ENCODE measurements around the gene TPRG1.
"Not testable (repeated sequence)": the region's sequence is repeated elsewhere in the genome, so short reads cannot be mapped to it uniquely, and the experiment has no call there.

TPRG1 gene

DNA sequence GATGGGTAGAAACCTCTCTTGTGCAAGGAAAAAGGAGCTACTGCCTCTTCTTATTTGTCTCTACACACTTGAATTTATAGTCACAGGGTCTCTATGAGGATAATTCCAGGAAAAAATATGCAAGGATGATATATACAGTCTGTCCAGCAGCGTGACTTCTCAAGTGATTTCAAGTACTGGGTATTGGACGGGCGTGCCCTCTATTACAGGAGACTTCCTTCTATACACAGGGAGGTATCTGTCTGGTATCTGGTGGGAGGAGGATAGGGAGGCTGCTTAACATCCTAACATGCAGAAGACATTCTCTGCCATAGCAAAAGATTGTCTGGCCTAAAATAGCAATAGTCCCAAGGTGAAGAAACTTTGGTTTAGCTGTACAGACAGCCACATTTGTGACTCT, 146.1 kb downstream of the TPRG1 start:
- no peak for DNase-seq

DNA sequence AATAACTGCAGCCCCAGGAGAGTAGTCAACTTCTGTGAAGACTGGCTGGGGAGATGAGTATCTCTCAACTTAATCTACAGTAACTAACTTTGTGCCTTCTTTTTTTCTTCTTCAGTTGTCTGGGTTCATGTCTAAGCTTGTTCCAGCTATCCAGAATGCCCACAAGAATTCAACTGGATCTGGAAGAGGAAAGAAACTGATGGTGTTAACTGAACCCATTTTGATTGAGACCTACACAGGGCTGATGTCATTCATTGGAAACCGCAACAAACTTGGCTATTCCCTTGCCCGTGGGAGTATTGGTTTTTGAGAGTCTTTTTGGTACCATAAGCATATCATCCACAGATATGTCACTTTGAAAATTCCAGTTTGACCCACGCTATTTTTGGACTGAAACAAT, 148.7 kb downstream of the TPRG1 start:
- DNase-seq, result no peak

DNA sequence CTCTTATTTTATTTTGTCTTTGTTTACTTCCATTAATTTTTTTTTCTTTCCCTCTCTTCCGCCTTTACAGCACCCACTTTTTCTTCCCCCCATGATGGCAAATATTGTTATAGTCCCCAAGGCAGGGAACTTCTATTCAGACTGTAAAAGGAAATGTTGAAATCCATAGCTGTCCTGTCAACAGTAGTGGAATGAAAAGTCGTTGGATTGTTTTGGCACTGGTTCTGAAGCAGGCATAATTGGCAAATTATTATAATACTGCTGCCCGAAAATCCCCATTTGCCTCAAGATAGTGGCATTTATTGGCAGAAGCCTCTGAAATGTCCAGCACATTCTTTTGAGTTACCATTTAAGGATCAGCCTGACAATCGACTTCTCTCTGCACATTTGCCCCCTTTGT, 150.6 kb downstream of the TPRG1 start:
- no peak for DNase-seq

DNA sequence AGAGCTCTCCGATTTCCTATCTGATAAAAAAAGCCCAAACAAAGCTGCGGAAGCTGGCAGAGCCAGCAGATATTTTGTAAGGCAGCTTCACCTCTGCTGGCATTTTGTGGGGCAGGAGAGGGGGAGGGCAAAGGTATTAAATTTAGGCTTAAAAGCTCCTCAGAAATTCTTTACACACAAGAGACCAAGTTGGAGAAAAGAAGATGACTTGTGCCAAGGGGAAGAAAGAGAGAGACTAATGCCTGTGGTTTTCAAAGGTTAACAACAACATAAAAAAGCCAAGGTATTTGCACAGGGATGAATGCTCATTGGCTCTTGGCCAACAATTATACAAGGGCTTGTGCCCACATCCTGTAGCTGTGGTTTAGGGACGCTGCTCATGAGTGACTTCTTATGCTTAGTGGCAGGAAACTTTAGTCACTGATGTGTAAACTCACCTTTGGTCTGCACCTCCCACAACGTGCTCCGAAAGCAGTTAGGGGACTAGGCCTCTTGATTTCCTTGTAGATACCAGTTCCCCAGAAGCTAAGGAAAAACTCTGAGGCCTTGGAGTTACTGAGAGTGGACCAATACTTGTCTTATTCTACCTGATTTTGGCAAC, 152.9 kb downstream of the TPRG1 start:
- DNase-seq, result peak; percentile 81 to 86

DNA sequence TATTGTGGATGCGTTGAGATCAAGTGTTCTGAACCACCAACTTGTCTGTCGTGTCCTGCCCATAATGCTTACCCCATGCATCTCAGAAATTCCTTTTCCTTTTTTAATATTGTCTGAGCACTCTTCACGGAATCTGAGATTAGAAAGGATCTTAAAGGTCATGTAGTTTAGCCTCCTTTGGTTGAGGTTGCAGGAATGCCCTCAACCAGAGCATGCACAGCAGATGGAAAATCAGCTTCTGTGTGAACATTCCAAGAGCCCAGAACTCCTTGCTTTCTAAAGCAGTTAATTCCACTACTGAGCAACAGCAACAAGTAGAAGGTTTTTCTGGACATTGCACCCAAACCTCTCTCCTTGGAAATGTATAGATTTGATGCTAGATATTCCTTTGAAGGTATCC, 153.7 kb downstream of the TPRG1 start:
- no peak for DNase-seq

DNA sequence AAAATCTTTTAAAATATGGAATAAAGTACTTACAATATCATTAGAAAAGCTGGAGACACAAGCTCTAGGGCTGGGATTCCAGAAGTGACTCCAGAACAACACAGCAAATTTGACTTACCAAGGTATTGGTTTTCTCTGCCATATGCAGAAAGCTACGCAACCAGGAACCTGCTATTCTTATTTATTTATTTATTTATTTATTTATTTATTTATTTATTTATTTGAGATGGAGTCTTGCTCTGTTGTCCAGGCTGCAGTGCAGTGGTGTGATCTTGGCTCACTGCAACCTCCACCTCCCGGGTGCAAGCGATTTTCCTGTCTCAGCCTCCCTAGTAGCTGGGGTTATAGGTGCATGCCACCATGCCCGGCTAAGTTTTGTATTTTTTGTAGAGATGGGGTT, 157.9 kb downstream of the TPRG1 start:
- DNase-seq, result not testable (repeated sequence)

DNA sequence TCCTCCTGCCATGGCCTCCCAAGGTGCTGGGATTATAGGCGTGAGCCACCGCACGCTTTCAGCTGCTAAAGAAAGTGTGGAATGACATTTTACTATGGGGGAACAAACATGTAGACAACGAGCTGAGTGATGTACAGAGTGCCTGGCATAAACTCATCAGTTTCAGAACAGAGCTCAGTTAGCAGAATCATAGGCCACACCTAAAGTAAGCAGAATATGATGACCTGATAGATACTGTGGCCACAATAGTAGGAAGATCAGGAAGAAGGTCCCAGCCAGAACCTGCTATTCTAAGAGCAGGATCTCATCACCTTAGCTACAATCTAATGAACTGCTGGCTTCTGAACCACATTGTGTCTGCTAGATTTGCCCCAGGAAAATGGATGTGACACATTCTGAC, 158.3 kb downstream of the TPRG1 start:
- no peak for DNase-seq

DNA sequence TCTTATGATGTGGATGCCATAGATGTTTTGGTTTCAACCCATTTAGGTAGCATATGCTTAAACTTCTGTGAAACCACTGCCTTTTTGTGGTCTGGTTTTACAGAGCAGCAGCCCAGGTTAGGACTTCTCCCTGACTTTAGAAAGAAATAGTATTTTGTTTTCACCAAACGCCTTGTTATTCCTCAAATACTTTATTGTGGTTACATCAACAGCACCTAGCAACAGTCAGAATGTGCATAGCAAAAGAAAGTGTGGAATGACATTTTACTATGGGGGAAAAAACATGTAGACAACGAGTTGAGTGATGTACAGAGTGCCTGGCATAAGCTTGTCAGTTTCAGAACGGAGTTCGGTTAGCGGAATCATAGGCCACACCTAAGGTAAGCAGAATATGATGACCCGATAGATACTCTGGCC, 159.2 kb downstream of the TPRG1 start:
- DNase-seq, result peak in 1 of 2 donors; percentile 4

DNA sequence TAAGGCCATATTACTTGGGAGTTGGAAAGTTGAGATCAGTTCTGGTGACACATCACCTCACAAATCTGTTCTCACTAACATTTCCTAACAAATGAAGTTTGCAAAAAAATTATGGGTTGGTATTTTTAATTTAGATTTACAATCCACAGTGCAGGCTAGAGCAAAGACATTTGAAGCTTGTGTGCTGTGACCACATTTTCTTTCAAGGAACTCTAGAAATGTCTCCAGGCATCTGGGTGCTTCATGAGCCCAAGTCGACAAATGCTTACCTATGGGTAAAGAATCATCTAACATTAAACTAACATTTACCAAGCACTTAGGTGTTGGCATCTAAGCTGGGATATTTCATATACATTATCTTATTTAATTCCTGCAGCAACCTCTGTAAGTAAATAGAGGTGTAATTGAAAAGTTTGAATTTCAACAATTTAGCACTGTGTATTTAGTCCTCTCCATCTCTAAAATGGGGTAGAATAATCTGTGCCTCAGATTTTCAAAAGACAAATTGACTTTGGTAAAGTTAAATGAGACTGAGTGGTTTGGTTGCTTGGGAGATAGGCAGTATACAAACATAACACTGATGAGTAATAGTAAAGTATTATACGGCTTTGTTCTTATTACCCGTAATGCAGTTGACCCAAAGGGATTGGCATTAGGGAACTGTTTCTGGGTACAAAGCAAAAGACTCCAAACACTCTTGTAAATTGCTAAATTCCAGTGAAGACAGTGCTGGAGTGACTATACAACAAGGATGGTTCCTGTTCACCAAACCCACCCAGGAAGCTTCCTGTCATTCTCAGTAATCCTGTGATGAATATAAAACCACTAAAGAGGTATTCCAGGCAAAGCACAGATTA, 162.5 kb downstream of the TPRG1 start:
- DNase-seq, result no peak

DNA sequence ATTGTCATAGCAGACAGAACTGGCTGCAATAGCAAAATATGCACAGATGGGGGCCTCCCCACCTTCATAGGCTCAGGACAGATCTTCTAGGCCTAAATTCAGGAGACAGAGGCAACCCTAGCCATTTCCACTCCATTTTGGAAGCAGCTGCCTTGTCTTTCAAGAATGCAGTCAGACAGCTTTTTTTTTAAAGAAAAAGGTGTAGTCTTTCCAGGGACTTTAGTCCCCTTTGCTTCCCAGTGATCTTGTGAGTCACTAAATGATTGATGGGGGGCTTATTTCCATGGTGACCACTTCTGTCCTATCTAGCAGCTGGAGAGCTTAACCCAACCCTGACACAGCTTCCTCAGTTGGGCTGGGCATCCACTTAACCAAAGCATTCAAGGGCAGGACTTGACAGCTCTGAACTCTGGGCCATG, 165.9 kb downstream of the TPRG1 start:
- DNase-seq, result no peak

DNA sequence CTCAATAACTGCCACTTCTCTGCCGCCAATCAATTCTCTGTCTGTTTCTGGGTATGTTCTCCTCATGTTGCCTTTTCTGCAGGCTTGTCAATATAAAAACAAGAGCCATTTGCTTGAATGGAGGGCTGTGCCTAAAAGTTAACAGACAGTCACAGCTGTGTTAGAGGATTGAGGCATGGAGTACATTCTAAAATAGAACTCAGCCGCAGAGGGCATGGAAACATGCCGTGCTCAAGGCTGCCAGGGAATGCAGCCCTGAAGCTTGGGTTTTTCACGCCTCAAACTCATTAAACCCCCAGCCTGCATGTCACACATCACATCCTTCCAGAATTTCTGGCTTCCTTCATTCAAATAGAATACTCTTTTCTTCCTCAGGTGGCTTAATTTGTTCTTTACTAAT, 166.6 kb downstream of the TPRG1 start:
- no peak for DNase-seq

DNA sequence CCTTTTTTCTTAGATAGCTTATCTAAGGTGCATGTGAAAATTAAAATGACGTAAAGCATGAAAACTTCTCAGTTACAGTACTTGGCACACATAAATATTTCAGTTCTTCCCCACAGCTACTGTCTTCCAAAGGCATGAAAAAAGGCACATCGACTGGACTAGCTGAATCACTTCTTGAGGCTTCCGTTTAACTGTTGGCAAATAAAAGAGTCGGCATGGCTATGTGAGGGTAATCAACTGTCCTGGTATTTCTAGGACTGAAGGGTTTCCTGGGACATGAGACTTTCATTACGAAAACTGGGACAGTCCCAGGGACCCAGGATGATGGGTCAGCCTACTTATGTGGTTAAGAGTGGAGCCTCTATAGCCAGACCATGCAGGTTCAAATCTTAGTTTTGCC, 168.2 kb downstream of the TPRG1 start:
- DNase-seq, result no peak

DNA sequence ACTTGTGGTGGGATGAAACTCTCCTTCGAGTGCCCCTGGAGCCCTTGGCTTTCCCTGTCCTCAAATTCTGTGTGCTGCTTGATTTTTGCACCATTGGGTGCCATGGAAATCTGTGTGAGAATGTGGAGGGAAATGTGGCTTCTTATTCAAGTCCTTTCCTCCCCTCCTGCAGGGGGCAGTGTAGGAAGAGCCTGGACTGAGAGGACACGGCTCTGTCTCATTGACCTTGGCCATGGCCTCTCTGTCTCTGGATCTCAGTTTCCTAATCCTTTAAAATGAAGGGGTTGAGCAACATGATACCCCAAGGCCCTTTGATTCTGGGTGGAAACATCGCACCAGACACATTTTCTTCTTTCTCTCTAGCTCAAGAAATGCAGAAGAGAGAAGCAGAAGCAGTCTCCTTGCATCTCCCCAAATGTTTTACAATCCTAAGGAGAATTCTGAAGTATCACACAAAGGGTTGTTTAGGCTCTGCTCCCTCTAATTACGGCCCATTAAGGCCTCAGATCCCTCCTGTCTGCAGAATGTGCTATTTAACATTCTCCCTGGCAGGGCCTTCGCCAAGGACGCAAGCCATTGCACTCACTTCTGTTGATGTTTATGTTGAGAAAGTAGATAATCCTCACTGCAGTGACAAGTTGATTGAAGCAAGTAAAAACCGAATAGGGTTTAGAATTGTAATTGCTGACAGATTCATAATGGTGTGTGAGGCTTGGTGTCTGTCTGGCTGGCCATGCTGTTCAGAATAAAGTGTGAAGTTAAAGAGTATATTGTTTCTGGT, 169.1 kb downstream of the TPRG1 start:
- peak in 1 of 2 donors; percentile 2 for DNase-seq

DNA sequence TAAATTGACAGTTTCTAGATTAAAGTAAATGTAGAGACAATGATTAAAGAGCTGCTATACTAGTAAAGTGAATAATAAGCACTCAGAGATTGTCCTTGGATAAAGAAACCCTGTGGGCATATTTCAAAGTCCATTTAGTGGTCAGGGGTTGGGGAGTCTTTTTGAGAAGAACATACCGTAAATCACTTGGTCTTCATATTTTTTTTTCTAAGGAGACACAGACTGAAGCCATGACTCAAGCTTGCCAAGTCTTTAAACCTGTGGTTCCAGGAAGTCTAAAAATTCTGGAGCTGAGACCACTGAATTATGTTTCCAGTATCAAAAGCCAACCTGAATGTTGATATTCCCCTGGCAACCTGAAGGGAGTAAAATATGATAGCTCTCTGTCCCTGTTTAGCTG, 171.0 kb downstream of the TPRG1 start:
- no peak for DNase-seq

DNA sequence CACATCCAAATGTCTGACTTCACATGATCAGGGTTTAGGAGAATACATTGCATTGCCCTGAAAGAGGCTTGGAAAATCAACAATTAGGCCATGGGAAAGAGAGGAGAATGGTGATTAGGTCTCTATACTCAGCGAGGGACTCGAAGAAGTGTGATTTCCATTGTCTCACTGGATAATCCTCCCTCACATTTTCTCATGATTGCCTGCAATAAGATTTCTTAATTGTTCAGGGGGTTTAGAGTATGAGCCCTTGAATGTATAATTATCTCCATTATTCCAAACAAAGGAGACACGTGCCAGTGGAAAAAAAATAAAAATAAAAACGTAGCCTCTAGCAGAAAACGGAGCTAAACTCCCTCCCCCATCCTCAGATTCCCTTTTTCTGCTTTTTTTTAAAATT, 173.2 kb downstream of the TPRG1 start:
- DNase-seq, result no peak

DNA sequence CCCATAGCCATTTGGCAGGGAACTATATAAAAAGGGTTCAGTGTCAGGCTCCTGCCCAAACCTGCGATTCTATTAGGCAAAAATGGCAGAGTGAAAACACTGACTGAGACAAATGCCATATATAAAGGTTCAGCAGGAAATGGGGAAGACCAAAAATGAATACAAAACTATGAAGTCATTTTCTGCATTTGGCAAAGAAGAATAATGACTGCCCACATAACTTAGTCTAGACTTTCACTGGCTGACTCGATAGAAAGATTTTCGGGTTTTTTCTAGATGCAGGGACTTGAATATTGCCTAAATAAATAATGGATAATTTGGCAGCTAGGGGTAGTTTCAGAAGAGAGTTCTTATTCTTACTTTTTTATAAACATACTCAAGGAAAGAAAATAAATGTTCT, 178.0 kb downstream of the TPRG1 start:
- DNase-seq, result no peak

DNA sequence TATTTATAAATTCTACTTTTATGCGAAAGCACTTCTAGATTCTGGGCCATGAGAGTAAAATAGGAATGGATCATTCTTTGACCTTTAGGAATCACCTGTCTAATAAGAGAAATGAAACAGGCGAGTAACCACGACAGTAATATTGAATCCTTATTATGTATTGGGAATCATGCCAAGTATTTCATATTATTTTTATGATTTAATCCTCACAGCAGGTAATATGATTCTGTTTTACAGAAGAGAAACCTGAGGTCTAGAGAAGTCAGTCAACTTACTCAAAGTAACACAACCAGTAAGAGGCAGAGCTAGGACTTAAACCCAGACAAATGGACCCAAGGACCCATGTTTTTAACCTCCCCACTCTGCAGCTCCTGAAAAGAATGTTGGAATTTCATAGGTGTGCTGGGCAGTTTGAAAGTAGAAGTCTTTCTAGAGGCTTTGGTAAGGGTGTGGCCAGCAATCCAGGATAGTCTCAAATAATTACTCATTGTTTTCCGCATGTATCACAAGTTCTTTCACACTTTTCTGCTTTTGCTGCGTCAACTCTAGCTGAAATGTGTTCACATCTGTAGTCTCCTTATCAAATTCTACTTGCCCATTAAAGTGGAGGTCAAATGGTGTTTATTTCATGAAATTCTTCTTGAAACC, 181.7 kb downstream of the TPRG1 start:
- DNase-seq, result no peak

DNA sequence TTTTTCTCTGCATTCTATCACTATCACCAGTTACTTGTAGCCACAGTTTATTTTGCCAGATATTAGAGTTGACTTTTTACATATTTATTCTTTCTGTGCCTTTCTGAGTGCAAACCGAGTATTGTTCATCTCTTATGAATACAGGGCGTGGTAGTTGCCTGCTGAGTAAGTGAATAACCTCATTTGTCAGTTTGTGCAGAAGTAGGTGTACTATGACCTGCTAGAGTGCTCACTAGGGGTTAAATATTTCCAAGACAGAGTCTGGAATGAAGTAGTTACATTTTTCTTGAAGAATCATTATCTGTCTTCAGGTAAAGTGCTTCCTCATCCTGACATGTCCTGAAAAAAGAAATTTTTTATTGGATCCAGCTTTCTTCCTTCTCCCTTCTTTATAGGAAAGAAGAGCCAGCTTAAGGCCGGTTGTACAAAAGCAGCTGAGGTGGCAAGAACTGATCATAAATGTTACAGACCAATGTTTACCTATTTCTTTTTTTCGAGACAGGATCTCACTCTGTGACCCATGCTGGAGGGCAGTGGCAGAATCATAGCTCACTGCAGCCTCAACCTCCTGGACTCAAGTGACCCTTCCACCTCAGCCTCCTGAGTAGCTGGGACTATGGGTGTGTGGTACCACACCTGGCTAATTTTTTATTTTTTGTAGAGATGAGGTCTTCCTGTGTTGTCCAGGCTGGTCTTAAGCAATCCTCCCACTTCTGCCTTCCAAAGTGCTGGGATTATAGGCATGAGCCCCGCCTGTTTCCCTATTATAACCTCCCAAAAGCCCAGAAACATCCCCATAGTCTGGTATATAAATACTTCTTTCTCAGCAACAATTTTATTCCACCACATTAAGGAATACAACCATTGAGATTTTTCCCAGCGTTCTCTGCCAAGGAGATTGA, 182.5 kb downstream of the TPRG1 start:
- DNase-seq, result no peak

DNA sequence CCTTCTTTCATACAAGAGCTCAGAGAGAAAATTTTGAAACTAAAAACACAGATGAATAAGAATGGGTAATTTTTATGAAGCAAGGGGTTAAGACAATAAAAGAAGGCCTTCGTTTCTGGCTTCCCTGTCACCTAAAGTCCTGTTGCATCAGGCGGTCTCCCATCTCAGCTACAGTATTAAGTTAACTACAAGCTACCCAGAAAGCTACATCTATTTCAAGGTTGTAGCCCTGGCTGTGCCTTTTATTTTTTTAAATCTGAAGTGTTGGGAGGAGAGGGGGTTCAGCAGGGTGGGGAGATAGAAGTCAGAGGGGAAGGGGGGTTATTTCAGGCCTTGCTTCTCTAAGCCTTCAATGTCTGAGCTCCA, 183.3 kb downstream of the TPRG1 start:
- DNase-seq, result no peak

DNA sequence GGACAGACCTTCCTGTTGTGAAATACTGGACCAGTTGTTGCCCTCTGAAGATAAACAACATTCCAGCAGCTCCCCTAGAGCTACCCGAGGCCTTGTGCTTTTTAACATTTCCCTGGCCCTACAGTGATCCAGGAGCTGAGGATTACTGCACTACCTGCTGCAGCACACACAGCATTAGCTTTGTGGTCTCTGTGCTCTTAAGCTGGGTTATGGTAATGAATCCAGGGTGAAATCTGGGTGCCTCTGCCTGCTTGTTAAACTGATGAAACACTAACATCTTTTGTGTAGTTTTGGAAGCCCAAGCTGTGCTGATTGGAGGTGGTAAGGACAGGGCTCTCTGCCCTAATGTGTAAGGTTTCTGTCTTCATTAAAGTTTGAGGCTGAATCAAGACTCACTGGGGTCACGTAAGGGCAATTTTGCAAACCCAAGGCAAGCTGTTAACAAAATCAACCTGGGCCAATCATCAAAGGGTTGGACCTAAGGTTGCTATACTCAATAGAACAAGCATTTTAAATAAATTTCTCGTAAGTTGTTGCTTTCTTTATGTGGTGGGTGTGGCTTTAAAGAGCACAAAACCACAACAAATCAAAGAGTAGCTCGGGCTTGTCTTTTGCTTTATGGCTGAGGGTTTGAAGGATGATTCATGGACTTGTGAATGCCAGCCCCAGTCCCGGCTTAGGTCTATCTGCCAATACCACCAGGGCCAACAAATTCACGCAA, 183.9 kb downstream of the TPRG1 start:
- DNase-seq, result peak; percentile 26 to 55

DNA sequence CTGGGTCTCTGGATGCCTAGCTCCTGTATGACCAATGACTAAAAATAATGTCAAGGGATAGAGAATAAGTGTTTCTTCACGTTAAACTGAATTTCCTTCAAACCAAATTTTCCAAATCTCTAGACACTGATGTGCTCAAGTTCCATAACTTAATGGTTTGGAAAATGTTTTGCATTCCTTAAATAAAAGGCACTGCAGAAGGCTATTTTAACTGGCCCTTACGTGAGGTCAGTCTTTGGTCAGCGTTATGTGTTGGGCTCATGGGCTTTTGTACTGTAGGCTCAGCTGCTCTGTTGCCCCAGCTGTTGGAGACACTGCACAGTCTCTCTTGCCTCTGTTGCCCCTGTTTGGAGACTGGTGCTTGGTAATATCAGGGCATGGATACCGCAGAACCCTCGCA, 188.5 kb downstream of the TPRG1 start:
- no peak for DNase-seq

Data from CD4-positive, alpha-beta T cell treated with Interleukin-1 beta for 1 hour (primary cell).